Stimulated activated CD4-positive, alpha-beta T cell treated with anti-CD3 and anti-CD28 coated beads, Interleukin-1b, Interleukin-23, amount 100 ng/mL, for 1 hour (primary cell): Measurements from ENCODE around the gene STK4.
"Not testable (repeated sequence)": the region's sequence is repeated elsewhere in the genome, so short reads cannot be mapped to it uniquely, and the experiment has no call there.

Experiments
- DNase-seq, 2 donors: peaks; one replicate each; pipeline ENCODE4 v3.0.0-alpha.2; 2020; ENCODE audit warnings: low read depth in 2 of 2

Gene STK4

DNA sequence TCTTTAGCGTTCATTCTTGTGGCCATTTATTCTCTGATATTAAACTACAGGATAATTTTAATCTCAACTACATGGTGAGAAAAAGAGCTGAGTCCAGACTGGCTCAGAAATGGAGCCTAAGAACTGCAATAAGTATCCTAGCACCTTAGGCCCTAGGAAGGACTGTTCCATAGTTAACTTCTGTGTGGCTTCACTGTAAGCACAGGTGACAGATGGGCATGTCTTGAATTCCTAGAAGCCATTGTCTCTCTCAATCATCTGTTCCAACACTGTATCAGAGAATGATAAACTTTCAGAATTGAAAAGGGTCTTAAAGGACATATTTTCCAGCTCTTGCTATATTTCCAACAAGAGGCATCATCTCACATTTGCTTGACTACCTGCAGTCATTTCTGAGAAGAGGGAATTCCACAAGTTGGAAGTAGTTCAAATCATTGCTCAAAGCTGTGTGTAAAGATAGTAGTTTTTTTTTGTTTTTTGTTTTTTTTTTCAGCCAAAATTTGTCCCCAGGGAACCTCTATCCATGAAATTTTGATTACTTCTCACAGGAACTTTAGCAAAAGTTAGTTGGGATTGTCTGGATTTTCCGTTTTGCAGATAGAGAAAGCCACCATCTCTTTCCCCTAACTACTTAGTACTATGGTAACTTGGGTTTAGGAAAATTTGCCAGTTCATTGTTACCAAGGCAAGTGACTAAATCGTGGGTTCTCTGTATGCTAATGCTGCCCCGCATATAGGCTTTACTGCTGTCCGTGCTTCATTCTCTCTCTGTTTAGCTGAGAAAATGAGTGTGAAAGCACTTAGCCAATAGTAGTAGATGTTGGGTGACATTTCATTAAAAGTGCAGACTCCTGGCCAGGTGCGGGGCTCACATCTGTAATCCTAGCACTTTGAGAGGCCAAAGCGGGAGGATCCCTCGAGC is 87.4 kb downstream of the STK4 start:
- DNase-seq = no peak

DNA sequence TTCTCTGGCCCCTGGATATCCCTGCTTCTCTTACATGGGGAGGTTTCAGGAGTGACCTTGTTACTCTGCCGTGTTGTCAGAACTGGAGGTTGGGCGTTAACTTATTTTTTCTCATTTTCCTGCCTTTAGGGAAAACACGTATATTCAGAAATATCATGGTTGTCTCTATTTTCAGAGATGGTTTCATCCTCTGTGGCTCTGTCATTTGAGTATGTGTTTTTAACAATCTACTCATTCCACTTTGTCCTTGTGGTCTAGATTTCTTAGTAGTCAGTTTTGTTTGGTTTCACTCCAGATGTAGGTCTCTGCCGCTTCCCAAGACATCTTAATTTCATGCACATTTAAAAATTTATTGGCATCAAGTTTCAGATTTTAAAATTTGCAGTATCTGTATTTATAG is 88.7 kb downstream of the STK4 start:
- DNase-seq = no peak

- no peak for DNase-seq
Observed at GRCh38 chr20:45056473-45057173, 90.3 kb downstream of the STK4 start.

DNA sequence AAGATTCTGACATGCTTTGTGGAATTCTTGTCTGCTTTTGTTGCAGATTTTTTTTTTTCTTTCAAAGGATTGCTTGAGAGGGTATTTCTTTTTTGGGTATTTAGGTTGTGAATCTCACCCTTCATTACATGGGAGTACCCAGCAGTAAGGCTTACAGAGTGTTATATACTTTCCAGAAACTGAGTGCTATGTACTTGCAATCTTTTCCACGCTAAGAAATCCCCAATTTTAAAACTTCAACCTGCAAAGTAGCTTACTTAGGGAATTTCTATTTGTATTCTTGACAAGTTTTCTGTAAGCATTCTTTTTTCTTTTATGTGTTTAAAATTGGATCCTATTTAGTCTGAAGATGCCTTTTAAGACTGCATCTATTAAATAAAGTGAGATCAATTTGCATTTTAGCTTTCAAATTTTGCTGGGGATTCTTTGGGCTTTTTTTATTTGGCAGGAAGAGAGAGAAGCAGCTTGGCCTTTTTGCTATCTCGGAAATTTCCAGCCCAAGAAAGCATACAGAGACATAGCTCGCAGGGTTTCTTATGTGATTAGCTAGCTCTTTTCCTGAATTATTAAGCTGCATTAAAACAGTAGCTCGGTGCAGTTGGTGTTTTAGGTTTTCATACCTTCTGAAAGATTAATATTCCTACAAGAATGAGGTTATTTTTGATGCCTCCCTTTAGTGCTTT is 92.0 kb downstream of the STK4 start:
- DNase-seq = no peak

DNA sequence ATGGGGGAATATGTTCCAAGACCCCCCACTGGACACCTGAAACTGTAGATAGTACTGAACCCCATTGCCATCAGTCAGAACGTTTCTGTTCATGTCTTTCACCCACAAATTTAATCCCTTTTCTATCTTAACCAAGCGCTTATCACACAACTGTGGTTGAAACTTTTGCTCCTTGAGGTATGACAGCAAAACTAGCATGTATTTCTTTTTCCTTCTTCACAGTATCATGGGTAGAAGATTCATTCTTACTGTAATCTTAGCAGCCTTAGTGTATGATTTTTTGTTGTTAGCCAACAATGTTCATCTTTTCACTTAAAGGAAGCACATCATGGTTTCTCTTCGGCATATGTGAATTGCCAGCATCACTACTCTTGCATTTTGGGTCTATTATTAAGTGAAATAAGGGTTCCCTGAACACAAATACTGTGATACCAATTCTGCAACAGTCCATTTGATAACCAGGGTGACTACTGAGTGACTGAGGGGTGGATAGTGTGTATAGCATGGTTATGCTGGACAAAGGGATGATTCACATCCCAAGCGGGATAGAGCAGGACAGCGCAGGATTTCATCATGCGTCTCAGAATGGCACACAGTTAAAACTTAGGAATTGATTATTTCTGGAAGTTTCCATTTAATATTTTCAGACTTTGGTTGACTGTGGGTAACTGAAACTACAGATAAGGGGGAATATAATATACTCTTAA is 92.9 kb downstream of the STK4 start:
- no peak for DNase-seq

DNA sequence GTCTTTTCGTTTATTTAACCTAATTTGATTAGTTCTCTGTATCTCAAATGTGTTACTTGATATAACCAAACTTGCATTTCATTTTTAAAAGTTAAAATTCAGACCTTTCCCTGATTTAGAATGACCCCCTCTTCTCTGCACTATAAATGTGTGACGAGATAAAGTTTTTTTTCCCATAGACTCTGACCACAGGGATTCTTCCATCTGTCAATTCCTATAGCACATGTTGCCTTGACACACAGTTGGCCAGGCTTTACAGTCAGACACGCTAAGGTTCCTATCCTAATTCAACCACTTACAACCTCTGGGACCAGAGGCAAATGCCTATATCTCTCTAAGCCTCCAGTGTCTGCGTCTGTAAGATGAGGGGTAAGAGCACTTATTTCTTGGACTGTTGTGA is 94.0 kb downstream of the STK4 start:
- no peak for DNase-seq

- no peak for DNase-seq
Observed at GRCh38 chr20:45061244-45061643, 94.9 kb downstream of the STK4 start.

DNA sequence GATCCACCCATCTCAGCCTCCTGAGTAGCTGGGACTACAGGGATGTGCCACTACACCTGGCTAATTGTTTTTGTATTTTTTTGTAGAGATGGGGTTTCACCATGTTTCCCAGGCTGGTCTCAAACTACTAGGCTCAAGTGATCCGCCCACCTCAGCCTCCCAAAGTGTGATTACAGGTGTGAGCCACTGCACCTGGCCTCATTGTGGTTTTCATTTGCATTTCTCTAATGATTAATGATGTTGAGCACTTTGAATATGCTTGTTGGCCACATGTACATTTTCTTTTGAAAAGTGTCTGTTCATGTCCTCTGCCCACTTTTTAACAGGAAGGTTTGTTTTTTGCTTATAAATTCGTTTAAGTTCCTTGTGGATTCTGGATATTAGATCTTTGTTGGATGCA is 96.8 kb downstream of the STK4 start:
- DNase-seq = not testable (repeated sequence)

DNA sequence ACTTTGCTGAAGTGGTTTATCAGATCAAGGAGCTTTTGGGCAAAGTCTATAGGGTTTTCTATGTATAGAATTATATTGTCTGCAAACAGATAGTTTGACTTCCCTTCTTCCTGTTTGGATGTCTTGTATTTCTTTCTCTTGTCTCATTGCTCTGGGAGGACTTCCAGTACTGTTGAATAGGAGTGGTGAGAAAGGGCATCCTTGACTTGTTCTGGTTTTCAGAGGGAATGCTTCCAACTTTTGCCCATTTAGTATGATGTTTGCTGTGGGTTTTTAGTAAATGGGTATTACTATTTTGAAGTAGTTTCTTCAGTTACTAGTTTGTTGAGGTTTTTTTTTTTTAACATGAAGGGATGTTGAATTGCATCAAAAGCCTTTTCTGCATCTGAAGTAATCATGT is 98.5 kb downstream of the STK4 start:
- DNase-seq = no peak

DNA sequence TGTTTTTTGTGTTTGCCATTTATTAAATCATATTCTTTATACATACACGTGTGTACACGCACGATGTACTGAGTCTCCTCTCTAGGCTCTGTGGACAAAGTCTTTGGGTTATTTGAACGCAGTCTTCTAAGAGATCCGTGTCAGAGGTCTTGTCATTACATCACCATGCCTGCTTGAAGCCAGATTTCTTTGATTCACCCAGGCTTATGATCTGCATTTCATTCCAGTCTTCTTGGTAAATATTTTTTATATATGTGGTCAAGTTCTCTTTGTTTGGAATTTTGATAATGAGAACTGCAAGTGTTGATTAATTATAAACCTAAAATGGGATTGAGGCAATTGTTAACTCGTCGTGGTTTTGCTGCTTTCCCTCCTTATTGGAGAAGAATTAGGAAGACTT is 100.1 kb downstream of the STK4 start:
- DNase-seq = no peak

DNA sequence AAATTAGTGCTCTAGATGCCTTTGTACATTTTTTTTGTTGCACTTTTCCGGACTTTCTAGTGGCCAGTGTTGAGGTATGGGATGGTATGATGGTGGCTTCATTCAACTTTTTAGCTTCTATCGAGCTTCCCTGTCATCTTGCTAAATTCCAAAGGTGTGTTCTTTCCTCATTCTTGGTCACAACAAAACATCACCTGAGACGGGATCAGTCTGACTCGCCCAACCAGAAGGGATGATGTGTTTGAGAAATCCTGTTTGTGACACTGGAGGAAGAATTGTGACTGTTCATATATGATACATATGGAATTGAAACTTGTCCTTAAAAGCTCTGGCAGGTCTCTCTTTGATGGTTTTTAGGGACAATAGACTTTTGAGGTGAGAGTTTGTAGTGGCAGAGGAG is 100.8 kb downstream of the STK4 start:
- DNase-seq = no peak

DNA sequence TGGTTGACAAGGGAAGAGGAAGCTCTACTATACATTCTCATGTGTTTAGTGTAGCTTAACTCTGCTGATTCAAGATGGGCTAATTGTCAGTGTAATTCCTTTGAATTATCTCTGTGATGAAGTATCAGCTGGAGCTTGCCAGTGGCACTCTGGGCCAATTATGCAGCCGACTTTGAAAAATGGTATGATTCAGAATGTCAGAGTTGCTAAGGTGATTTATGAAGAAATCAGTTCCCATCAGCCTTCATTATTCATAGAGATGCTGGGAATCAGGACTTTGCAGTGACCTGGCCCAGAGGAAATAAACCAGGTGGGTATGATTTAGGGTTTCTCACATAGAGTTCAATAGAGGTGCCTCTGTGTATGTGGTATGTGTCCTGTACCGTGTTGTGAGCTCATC is 101.2 kb downstream of the STK4 start:
- no peak for DNase-seq

DNA sequence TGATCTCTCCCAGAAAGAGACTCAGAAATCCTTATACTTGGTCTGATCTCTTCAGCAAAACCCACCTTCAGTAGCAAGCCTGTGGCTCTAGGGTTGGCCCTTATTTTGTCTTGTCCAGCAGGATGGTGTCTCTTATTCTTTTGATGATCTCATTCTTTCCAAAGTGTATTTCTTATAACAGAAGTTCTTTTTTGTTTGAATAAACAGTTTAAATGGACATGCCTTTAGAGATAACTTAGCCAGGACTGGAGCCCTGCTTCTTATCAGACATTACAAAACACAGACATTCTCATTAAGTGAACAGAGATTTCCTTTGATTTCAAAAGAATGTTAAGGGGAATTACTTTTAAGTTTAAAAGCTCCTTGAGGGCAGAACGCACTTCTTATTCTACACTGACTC is 102.9 kb downstream of the STK4 start:
- DNase-seq = no peak

- no peak for DNase-seq
Observed at GRCh38 chr20:45070932-45071632, 104.8 kb downstream of the STK4 start.

GRCh38 chr20:45072066-45072465 is 105.8 kb downstream of the STK4 start:
- DNase-seq = no peak

DNA sequence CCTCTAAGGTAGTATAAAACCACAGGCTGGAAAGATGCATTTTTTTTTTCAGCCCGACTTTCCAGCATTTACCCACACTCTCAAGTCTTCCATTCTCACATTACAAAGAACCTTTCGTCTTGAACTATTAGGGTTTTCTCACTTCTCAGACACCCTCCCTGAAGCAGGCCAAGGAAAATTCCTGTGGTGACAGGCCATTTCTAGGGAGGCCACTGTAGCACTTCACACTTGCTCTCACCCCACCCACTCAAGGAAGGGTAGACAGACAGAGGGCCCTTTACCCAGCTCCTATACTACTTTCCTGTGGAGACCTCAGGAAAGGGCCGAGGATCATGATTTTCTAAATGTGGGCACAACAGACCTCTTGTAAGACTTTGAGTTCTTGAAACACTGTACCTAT is 106.9 kb downstream of the STK4 start:
- no peak for DNase-seq

DNA sequence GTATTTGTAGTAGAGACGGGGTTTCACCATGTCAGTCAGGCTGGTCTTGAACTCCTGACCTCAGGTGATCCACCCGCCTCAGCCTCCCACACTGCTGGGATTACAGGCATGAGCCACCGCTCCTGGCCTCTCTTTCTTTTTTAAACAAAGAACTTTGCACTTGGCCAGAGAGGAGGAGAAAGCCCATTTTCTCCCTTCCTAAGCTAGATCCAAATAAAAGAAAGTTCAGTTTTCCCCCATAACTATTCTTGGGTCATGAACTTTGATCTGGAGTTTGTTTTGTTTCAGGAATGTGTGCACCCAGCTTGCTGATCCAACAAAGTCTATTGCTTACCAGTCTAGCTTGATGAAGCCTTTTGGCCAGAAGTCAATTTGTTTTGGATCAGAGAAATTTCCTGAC is 111.2 kb downstream of the STK4 start:
- no peak for DNase-seq

- DNase-seq = no peak
Observed at GRCh38 chr20:45080867-45081624, 114.7 kb downstream of the STK4 start.

DNA sequence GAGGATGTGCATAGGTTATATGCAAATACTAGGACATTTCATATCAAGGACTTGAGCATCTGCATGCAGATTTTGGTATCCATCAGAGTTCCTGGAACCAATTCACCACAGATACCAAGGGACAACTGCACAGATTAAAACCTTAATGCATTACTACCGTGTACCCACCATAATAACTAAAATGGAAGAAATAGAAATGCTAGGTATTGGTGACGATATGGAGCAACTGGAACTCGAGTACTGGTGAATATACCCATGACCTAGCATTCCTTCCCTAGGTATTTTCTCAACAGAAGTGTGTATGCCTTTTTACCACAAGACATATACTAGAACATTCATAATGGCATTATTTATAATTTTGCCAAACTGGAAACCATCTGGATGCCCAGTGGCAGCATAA is 116.2 kb downstream of the STK4 start:
- no peak for DNase-seq

DNA sequence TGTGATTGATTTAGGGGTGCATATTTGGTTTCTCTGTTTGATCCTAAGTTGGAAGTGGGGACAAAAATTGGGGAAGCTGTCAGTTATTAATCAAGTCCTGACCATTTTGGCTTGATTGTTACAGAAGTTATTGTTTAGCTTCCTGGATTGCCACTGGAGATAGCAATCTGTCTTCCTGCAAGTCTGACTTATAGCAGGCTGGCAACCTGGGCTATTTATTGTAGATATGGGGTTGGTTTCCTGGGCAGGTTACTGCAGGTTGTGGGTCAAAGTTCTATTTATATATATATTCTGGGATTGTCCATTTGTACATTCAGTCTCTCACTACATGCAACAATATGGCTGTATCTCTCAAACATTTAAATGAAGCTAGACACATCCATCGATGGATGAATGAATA is 116.8 kb downstream of the STK4 start:
- DNase-seq = no peak

GRCh38 chr20:45085289-45085688 is 119.0 kb downstream of the STK4 start:
- no peak for DNase-seq
